Gastrocnemius medialis (tissue), 4 donors: ENCODE data around the gene QDPR. TPM values are rescaled to one million over a fixed set of nuclear protein-coding genes. Genes with fewer than 3 reads are reported as not detected.

Experiments
- ATAC-seq, 2 donors: fragments of 150-250 bp; one replicate each; pipeline ENCODE4 v1.9.1; 2016
- DNase-seq, 2 donors: peaks; one replicate each; pipeline ENCODE4 v3.0.0-alpha.2; 2019
- H3K27ac ChIP-seq, 4 donors: fragments of 200-600 bp; sonication (generic); 1 replicate in 1 of 4; 2 replicates in 3 of 4; pipeline ENCODE4 v1.5.1; 2016 to 2018; ENCODE audit warnings: mild to moderate bottlenecking in 2 of 4, moderate library complexity in 1 of 4
- H3K27me3 ChIP-seq, 3 donors: fragments of 200-600 bp; sonication (generic) in 2 of 3; 1 replicate in 1 of 3; 2 replicates in 2 of 3; pipeline versions ENCODE4 v1.5.1 to v1.6.0; 2016 to 2019; ENCODE audit warnings: mild to moderate bottlenecking in 1 of 3, moderate library complexity in 1 of 3
- H3K36me3 ChIP-seq, 2 donors: fragments of 200-600 bp; sonication (generic) in 1 of 2; one replicate each; pipeline ENCODE4 v1.5.1; 2017 to 2018
- H3K4me1 ChIP-seq, 2 donors: fragments of 200-600 bp; sonication (generic) in 1 of 2; one replicate each; pipeline ENCODE4 v1.5.1; 2016 to 2017; ENCODE audit warnings: mild to moderate bottlenecking in 2 of 2
- H3K4me3 ChIP-seq, 4 donors: fragments of 200-600 bp; sonication (generic) in 3 of 4; 1 replicate in 1 of 4; 2 replicates in 3 of 4; pipeline ENCODE4 v1.5.1; 2016 to 2019; ENCODE audit warnings: mild to moderate bottlenecking in 2 of 4
- H3K9me3 ChIP-seq, 3 donors: fragments of 200-600 bp; sonication (generic) in 2 of 3; 1 replicate in 1 of 3; 2 replicates in 2 of 3; pipeline ENCODE4 v1.5.1; 2016 to 2019
- CTCF ChIP-seq, 5 experiments: fragments of 450-650 bp in 3 of 5; fragments of 200-600 bp in 2 of 5; sonication (generic) in 2 of 5; IDR thresholded peaks in 4 of 5; conservative IDR thresholded peaks in 1 of 5; 1 replicate in 4 of 5; 2 replicates in 1 of 5; pipeline ENCODE4 v1.5.1; 2016 to 2019; ENCODE audit warnings: antibody characterized with exemption in 5 of 5, mild to moderate bottlenecking in 3 of 5, moderate library complexity in 3 of 5
- POLR2A ChIP-seq, 2 donors: fragments of 450-650 bp; IDR thresholded peaks; one replicate each; pipeline ENCODE4 v1.6.1; 2017; ENCODE audit warnings: antibody characterized with exemption in 2 of 2, mild to moderate bottlenecking in 2 of 2, moderate library complexity in 2 of 2
- in situ Hi-C, 4 donors: fragments of 200-750 bp; cut with MboI; loops; one replicate each; pipeline versions ENCODE4 v1.15.0 to v1.8.0; 2017; ENCODE audit warnings: low sequenced_read_pairs in 4 of 4
- intact Hi-C: fragments of 100-400 bp; cut with DNase I; formaldehyde crosslinking; loops from one replicate; pipeline ENCODE4 v1.15.1; 2023; ENCODE audit warnings: low total_unique reads
- total RNA-seq, 4 donors: library from RNA; depleted of rRNA; stranded (reverse); fragments of >200 nt; gene quantifications; one replicate each; pipeline versions ENCODE4 v1.1.0 to v1.2.3, GENCODE V29; 2016

The QDPR gene
- total RNA-seq, 4 donors from 2014 or later, result 6.9 to 15.6 (median 9.1) TPM

DNA sequence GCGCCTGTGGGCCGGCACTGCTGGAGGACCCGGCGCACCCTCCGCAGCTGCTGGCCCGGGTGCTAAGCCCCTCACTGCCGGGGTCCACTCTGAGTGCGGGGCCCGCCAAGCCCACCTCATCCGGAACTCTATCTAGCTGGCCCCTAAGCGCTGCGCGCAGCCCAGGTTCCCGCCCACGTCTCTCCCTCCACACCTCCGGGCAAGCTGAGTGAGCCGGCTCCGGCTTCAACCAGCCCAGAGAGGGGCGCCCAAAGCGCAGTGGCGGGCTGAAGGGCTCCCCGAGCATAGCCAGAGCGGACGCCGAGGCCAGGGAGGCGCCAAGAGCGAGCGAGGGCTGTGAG lies 75.2 kb downstream of the QDPR start:
- in situ Hi-C loops, result no loop called here
- ATAC-seq, result no peak
- TF ChIP-seq CTCF (IDR thresholded peaks at IDR 0.05 in 4 of 5, conservative IDR thresholded peaks at IDR 0.05 in 1 of 5) (no peak), POLR2A (IDR thresholded peaks at IDR 0.05) (no peak)

More for the DNA sequence above, 75.2 kb downstream of the QDPR start:
- no peak overlapping the region for H3K4me3 ChIP-seq
- no peaks in the 10 kb centered on the region for H3K27me3 ChIP-seq
- H3K36me3 ChIP-seq, result no peaks in the 10 kb centered on the region
- intact Hi-C loops, result no loop called here
- DNase-seq, result no peak
- no peaks in the 10 kb centered on the region for H3K4me1 ChIP-seq
- no peaks in the 10 kb centered on the region for H3K9me3 ChIP-seq
- H3K27ac ChIP-seq, result no peak overlapping the region

Other genes starting within 250 kb of the QDPR start
- gene CLRN2, start 3.1 kb upstream of the QDPR start, total RNA-seq, result not detected
- gene LAP3, start 65.1 kb upstream of the QDPR start, total RNA-seq, result 10 to 100 TPM; 63.7 to 85.2 (median 76.5) TPM
- 10 to 100 TPM in 3 of 4 donors, 1 to 10 TPM in 1; 4.5 to 20.0 (median 17.5) TPM for gene MED28, start 102.6 kb upstream of the QDPR start, total RNA-seq